ENCODE data around the gene CERT1.

The CERT1 gene

DNA sequence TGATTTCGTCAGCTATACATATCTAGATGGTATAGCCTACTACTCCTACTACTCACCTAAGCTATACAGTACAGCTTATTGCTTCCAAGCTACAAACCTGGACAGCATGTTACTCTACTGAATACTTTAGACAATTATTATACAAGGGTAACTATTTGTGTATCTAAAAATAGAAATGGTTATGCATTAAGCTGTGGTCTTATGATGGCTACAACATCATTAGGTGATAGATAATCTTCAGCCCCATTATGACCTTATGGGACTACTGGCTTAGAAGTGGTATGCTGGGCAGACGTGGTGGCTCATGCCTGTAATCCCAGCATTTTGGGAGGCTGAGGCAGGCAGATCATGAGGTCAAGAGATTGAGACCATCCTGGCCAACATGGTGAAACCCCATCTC lies 40.2 kb downstream of the CERT1 start:
- no peak for DNase-seq

DNA sequence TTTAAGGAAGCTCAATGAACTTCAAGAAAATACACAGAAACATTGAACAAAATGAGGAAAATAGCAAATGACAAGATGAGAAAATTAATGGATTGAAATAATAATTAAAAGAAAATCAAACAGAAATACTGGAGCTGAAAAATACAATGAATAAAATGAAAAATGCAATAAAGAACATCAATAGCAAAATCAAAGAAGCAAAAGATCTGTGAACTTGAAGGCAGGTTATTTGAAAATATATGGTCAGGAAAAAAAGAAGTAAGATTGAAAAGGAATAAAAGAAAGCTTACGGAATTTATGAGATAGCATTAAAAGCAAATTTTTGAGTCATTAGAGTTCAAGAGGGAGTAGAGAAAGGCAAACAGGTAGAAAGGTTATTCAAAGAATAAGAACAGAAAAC lies 42.4 kb downstream of the CERT1 start:
- no peak for DNase-seq

DNA sequence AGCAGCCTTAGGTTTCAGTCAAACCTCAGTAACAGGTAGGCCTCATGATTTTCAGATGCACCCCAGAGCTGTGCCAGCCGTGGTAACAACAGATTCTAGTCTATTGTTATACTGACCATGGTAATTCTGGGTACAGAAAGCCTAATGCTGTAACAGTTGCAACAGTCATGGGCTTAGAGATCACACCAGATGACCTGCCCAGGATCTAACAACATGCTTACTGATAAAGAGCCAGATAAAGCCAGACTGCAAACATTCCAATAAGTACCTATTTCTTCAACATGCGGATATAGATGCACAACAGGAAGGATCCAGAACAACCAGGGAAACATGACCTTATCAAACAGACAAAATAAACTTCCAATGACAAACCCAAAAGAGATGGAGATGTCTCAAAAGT lies 42.8 kb downstream of the CERT1 start:
- DNase-seq, result no peak

DNA sequence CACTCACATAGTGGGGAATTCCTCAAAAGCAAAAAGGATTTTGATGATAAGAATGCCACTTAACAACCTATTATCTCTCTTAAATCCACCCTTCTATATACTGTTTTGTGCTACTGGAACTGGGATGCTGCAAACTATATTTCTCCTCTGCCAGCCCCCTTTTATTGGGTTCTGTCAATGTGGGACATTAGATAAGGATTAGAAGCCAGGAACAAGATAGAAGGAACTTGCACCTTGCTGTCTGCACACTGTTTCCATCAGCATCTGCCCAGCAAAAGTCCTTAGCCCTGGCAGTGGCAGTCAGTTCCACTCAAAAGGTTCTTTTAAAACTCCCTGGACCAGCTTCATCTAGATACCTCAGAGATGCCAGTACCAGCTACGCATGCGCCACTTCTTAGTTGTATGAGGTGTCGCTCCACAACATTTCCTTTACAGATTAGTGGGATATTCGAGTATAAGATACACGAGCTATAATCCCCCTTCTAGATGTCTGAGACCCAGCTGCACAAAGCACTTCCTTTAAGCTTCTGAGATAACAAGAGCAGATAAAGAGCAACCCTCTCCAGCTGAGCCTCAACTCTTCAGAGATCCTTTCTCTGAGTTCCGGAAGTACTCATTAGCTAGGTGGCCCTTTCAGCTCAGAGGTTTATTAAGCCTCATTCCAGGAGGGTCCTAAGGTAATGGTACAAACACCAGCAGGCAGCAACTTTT lies 45.3 kb downstream of the CERT1 start:
- no peak for DNase-seq

DNA sequence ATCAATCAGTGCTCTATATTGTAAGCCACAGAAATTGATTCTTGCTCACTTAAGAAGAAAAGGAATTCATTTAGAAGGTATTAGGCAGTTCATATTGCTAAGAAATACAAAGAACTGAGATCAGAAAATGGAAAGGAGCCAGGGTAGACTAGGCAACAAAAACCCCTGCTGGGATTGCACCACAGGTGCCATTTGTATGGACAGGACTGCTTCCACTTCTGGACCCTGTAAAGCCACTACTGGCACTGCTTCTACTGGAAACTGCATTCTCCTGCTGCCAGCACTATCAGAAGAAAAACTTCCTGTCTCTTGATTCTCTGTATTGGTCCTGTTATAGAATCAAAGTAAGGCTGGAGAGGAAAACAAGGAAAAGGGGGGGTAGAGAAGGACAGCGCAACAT lies 45.9 kb downstream of the CERT1 start:
- DNase-seq, result no peak

DNA sequence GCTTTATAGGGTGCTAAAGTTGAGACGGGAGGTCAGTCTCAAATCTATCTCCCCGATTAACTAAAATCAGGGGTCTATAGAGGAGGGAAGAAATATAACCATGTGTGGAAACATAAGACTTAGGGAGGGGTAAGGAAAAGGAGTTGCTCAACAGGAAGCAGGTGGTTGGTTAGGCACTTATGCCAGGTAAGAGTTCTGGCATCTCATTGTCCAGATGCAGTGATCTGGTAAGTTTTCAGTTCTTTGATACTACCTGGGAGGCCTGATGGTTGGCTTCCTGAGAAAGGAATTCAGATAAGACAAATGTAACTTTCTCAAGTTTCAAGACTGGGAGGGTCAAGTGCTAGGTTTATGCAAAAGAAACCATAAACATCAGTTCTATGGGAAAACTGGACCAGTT lies 47.7 kb downstream of the CERT1 start:
- no peak for DNase-seq

DNA sequence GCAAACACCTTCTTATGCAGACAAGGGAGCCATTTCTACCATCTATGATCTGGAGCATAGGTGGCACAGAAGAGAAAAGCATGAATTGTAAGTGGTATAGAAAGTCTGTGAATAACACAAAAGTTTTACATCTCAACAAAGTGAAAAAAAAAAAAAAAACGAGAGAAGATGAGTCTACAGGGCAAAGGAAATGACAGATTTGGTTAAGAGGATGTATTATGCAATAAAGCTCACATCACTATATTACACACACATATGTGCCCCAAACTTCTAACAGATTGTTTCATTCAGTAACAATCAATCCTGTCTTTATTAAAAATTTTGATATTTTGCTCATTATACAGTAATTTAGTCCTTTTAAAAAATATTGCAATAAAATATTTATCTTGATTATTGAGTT lies 49.8 kb downstream of the CERT1 start:
- DNase-seq, result no peak

DNA sequence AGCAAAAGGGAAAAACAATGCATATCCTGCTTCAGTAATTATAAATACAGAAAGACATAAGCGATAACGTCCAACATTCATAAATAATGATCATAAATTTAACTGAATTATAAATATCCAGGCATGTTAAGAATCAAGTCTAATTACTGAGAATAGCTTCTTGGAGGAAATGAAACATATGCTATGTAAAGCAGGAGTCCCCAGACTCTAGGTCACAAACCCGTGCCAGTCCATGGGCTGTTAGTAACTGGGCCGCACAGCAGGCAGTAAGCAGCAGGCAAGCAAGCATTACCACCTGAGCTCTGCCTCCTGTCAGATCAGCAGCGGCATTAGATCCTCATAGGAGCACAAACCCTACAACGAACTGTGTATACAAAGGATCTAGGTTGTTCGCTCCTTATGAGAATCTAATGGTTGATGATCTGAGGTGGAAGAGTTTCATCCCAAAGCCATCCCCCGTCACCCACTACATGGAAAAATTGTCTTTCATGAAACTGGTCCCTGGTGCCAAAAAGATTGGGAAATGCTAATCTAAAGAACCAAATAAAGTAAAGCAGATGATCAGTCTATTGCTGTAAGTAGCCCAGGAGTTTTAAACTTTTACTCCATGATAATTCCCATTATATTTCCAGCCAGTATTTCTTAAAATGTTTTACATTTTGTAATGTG lies 50.4 kb downstream of the CERT1 start:
- no peak for DNase-seq

DNA sequence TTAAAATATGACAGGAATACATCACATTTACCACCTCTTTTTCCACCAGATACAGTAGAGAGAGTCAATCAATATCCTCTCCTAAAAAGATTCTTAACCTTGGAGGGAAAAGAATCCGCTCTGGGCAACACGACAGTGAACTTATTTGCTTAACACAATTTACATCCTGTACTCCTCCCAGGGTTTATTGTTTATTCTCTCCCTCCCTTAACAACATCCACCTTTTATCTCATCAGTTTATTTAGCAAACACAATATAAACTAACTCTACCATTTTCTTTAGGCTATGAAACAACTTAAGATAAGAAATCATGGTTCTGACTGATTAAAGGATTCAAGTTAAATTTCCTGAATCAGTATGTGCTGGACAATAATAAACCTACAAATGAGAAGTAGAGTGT lies 50.9 kb downstream of the CERT1 start:
- no peak for DNase-seq

DNA sequence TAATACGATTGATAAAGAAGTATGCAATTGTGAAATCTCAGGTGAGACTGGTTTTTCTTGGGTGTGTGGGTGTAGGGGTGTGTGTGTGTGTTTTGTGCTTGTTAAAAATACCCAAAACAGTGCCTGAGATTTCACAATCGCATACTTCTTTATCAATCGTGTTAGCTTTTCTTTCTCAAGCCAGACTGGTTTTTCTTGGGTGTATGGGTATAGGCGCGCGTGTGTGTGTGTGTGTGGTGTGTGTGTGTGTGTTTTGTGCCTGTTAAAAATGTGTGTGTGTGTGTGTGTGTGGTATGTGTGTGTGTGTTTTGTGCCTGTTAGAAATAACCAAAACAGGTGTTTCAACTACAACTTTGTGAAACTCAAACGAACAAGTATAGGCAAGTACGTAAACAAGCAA lies 53.7 kb downstream of the CERT1 start:
- no peak for DNase-seq

DNA sequence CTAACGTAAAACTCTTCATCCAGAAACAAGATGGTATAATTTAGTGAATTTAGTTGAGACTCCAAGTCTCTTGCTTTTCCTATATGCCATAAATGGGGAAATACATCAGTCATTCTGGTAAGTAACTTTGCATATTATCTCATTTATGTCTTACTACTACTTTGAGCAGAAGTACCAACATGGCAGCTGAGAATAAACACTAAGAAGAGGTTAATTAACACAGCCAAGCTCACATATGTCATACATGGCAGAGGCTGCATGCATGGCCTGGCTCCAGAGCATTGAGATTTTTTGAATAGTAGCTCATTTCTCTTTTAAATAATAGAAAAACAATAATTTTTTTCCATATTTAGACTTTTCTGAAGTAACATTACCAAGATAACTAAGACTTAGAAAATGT lies 54.3 kb downstream of the CERT1 start:
- DNase-seq, result no peak

DNA sequence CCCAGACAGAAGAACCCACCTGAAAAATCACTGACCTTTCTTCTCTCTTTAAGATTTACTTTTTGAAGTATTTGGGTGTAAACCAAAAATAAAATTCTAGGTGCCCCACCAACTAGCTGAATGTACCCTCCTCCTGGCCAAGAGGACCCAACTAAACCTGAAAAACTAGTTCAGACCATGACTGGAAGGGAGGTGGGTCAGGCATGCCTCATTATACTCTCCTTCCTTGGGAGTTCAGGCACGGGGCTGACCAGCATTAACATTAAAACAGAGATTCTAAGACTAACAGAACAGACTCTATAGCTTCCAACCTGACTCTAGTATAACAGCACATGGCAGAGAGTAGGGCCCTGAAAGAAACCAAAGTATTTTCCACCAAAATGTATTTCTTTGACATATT lies 61.4 kb downstream of the CERT1 start:
- no peak for DNase-seq

DNA sequence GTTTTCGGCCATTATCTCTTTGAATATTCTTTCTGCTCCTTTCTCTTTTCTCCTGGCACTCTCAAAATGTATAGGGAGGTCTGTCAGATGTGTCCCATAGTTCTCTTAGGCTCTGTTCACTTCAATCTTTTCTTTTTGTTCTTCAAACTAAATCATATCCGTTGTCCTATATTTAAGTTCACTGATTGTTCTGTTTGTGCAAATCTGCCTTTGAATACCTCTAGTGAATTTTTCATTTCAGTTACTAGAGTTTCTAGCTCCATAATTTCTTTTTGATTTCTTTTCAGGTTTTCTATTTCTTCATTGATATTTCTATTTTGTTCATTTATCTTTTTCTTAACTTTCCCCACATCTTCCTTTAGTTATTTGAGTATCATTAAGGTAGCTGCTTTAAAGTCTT lies 65.4 kb downstream of the CERT1 start:
- DNase-seq, result no peak

DNA sequence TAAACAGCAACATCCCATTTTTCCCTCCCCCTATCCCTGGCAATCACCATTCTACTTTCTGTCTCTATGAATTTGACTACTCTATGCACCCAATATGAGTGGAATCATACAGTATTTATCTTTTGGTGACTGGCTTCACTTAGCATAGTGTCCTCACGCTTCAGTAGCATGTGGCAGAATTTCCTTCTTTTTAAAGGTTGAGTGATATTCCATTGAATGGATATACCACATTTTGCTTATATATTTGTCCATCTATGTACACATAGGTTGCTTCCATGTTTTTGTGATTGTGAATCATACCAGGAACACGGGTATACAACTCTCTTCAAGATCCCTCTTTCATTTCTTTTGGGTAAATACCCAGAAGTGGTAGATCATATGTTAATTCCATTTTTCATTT lies 69.9 kb downstream of the CERT1 start:
- no peak for DNase-seq

DNA sequence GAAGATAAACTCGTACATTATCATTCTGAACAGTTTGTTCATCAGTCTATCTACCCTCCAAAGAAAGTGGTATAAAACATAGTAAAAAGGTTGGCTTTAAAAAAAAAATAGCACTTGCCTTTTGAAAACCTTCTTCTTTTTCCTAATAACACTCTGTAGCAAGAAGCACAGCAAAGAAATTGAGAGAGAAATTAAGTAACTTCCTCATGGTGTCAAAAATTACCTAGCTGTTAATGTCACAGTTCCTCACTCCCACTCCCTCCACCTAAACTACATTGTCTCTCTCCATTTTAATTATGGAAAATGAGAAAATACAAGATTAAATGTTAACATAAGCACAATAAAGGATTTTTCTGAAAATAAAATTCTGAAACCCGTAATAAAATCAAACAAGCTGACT lies 72.2 kb downstream of the CERT1 start:
- DNase-seq, result no peak

DNA sequence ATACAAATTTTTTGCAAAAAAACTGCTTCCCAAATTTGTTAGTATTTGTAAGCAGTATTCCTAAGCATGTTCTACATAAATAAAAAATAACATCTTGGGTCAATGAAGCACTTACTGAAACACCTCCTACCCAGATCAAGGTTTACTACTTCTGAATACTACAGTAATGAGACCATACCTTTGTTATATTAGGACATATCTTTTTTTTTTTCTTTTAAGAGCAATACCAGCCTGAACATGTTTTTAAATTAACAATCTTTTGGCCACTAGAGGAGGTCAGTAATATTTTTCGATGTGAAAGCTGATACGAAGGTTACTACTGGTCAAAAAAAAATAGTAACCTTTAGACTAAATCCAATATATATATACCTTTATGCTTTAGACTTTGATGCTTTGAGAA lies 72.7 kb downstream of the CERT1 start:
- no peak for DNase-seq

DNA sequence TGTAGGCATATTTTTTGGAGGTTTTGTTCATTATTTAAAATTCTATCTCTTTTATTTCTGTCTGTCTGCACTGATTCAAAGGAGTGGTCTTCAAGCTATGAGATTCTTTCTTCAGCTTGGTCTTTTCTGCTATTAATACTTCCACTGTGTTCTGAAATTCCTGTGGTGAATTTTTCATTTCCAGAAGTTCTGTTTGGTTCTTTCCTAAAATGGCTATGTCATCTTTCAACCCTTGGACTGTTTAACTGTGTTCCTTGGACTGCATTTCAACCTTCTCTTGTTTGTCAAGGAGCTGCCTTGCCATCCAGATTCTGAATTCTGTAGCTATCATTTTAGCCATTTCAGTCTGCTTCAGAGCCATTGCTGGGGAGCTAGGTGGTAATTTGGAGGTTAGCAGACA lies 76.3 kb downstream of the CERT1 start:
- DNase-seq, result no peak

DNA sequence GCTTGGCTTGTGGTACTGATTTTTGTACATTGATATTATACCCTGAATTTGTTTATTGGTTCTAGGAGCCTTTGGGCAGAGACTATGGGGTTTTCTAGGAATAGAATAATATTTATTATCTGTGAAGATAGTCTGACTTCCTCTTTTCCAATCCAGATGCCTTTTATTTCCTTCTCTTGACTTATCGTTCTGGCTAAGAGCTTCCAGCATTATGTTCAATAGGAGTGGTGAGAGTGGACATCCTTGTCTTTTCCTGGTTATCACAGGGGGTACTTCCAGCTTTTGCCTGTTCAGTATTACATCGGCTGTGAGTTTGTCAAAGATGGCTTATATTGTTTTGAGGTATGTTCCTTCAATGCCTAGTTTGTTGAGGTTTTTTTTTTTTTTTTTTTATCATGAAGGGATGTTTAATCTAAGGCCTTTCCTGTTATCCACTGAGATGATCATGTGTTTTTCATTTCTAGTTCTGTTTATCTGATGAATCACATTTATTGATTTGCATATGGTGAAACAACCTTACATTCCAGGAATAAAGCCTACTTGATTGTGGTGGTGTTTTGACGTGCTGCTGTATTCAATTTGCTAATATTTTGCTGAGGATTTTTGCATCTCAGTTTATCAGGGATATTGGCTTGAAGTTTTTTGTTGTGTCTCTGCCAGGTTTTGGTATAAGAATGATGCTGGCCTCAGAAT lies 77.5 kb downstream of the CERT1 start:
- no peak for DNase-seq

DNA sequence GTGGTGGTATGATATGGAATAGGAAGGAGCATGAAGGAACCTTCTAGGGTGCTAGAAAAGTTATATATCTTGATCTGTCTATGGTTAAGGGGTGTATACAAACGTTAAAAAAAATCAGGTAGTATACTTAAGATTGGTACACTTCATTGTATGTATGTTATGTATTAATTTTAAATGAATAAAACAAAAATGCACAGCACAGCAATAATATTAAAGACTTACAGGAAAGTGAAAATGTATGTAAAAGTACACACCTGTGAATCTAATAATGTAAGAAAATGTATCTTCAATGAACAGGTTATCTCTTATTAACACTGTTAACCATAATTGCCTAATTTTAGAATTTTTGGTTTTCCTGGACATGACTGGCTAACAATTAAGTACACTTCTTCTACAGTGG lies 97.2 kb downstream of the CERT1 start:
- DNase-seq, result no peak

DNA sequence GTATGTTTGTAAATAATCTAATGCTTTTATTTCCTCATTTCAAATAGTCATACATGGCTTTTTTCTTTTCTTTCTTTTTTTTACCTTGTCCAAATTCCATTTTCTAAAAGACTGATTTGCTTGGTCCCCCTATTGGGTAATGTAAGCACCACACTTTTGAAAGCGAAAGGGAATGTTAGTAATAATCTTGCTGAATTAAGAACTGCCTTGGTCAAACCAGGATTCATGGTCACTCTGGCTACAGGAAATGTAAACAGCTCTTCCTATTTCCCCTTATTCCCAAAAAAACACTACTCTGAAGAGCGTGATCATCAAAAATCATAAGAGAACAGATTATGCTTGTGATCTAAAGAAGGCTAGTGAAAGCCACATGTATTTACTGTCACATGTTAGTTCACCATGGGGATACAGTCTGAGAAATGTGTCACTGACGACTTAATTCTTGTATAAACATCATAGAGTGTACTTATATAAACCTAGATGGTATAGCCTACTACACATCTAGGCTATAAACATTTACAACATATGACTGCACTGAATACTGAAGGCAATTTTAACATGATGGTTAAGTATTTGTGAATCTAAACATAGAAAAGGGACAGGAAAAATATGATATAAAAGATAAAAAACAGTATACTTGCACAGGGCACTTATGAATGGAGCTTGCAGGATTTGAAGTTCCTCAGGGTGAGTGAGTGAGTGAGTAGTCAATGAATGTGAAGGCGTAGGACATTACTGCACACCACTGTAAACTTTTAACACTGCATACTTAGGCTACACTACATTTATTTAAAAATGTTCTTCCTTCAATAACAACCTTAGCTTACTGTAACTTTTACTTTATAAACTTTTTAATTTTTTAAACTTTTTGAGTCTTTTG lies 99.1 kb downstream of the CERT1 start:
- DNase-seq, result no peak

DNA sequence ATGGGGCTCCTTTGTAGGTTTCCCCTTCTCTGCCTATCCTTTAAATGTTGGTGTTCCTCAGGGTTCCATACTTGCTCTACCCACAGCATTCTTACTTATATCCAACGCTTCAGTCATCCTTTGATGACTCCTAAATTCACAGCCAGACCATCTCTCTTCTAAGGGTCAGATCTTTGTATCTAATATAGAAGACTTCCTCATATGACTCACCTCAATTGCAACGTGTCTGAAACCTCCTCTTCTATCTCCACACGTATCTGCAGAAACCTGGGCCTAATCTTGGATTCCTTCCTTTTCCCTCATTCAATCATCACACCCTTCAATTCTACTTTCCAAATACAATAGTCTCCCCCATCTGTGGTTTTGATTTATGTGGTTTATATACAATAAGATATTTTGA lies 106.1 kb downstream of the CERT1 start:
- no peak for DNase-seq

DNA sequence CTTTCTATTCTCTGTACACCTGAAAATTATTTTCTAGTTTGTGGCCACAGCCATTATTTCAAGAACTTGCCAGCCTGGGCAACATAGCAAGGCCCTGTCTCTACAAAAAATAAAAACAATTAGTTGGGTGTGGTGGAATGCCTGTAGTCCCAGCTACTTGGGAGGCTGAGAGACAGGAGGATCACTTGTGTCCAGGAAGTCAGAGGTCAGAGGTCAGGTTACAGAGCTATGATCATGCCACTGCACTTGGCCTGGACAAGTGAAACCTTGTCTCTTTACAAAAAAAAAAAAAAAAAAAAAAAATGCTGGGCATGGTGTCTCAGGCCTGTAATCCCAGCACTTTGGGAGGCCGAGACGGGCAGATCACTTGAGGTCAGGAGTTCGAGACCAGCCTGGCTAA lies 116.2 kb downstream of the CERT1 start:
- DNase-seq, result no peak

DNA sequence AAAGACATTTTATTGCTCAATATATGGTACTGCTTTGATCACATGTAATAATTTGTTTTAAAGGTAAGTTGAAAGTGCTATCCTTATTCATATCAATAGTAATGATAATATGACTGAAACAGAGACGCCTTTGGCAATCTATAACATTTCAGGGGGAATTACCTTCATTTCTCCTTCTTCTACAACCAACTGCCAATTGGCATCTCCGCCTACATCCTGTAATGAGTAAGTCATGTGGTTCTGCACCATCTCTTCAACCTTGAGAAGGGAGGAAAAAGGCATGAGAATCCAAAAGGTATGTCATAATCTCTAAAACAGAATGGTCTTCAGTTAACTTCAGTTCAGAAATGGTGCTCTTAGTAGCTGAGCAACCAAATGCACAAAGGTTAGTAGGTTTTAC lies 122.0 kb downstream of the CERT1 start:
- DNase-seq, result no peak

DNA sequence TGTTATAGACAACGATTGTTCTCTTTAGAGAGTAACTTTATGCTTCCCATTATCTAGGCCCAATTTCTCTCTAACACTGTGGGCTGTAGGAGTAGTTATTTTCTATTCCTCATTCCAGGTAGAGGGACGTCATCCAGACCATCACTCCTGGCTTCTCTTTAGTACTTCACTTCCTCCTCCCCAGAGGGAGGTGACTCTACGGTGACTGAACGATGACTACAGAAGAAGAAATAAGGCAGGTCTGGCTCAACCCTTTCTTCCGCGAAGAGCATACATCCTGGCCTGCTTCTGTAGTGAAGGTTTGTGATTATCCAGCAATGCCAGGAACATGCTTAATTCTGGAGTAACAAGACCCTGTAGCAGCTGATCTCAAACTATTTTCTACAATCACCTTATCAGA lies 123.6 kb downstream of the CERT1 start:
- no peak for DNase-seq
